GM20000 (cell line): ENCODE results near the gene NET1.

Experiments
- DNase-seq: peaks from one replicate; pipeline ENCODE4 v3.0.0; 2012; ENCODE audit warnings: low spot score
- CTCF ChIP-seq: IDR thresholded peaks from 2 replicates; pipeline ENCODE4 v1.5.1; 2012; ENCODE audit warnings: mild to moderate bottlenecking, control low read depth; ENCODE audit errors: extremely low read depth, missing control alignments

The NET1 gene

GRCh38 chr10:5453749-5454489 lies 41.6 kb downstream of the NET1 start:
- DNase-seq, result no peak
- TF ChIP-seq CTCF, result no peak

DNA sequence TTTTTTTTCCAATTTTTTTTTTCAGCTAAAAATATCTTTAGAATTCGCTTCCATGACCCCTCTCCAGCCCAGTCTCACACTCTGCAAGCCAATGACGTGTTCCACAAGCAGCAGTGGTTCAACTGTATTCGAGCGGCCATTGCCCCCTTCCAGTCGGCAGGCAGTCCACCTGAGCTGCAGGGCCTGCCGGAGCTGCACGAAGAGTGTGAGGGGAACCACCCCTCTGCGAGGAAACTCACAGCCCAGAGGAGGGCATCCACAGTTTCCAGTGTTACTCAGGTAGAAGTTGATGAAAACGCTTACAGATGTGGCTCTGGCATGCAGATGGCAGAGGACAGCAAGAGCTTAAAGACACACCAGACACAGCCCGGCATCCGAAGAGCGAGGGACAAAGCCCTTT lies 44.2 kb downstream of the NET1 start:
- no peak for TF ChIP-seq CTCF
- no peak for DNase-seq

GRCh38 chr10:5457741-5458140 lies 45.4 kb downstream of the NET1 start:
- no peak for TF ChIP-seq CTCF
- DNase-seq, result no peak

DNA sequence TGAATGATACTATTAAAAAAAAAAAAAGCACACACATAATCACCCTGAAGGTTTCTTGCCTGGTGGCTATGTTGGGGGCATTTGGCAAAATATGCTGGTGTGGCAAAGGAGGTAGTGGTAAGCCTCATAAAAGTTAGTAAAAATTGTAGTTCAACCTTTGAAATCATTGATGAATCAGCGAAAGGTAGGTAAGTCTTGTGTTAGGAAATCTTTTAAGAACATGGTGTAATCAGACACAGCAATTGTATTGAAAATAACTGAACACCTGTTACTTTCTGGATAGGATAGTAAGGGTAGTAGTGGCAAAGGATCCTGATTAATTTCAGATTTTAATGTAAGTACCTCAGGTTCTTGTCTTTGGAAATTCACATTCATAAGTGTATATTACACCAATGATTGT lies 46.1 kb downstream of the NET1 start:
- TF ChIP-seq CTCF, result no peak
- no peak for DNase-seq

GRCh38 chr10:5458949-5459747 lies 46.8 kb downstream of the NET1 start:
- no peak for DNase-seq
- no peak for TF ChIP-seq CTCF

- TF ChIP-seq CTCF, result no peak
- DNase-seq, result no peak
Measured at GRCh38 chr10:5460468-5461202, 48.3 kb downstream of the NET1 start.

DNA sequence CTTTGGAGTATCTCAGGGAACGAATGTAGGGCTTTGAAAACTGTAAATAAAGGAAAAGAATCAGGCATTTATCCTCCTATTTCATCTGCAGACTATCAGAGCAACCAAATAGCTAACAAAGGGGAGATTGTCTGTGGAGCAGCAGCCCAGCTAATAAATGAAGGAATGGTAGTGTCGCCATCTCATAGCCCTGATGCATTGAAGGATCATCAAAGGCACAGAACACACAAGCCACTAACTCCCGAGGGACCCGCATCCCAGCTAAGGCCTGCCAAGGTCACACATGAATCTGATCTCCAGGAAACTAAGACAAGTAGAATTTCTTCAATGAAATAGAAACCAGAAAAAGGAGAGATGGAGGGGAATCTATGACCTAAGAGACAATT lies 48.8 kb downstream of the NET1 start:
- no peak for TF ChIP-seq CTCF
- DNase-seq, result no peak
